Brain microvascular endothelial cell (primary cell): ENCODE results near the gene RASSF3.

Source experiments
- DNase-seq: peaks from one replicate; pipeline ENCODE4 v3.0.0-alpha.2; 2020
- H3K27ac ChIP-seq: fragments of 250-450 bp; sonication (Bioruptor Pico); 2 replicates; pipeline ENCODE4 v1.5.1; 2020; ENCODE audit warnings: mild to moderate bottlenecking, moderate library complexity
- H3K27me3 ChIP-seq: fragments of 250-450 bp; sonication (Bioruptor Pico); replicated peaks from 2 replicates; pipeline ENCODE4 v1.5.1; 2020; ENCODE audit warnings: mild to moderate bottlenecking
- H3K36me3 ChIP-seq: fragments of 250-450 bp; sonication (Bioruptor Pico); replicated peaks from 2 replicates; pipeline ENCODE4 v1.5.1; 2020; ENCODE audit warnings: mild to moderate bottlenecking
- H3K4me3 ChIP-seq: 2 replicates; pipeline ENCODE4 v1.5.1; 2011; ENCODE audit warnings: low read depth, mild to moderate bottlenecking, control low read depth, low read length, moderate library complexity
- in situ Hi-C: cut with HindIII; loops from 2 replicates; pipeline ENCODE4 v1.10.0; 2017; ENCODE audit warnings: low sequenced_read_pairs, low pct_ligation_motif_present
- TF ChIP-seq, protein P1 (sequence below): IDR thresholded peaks from 2 replicates; pipeline ENCODE4 v1.5.1; 2011; ENCODE audit warnings: low read depth, mild to moderate bottlenecking, moderate library complexity, low read length, control low read depth, inconsistent platforms; ENCODE audit errors: missing control alignments

Gene RASSF3

DNA sequence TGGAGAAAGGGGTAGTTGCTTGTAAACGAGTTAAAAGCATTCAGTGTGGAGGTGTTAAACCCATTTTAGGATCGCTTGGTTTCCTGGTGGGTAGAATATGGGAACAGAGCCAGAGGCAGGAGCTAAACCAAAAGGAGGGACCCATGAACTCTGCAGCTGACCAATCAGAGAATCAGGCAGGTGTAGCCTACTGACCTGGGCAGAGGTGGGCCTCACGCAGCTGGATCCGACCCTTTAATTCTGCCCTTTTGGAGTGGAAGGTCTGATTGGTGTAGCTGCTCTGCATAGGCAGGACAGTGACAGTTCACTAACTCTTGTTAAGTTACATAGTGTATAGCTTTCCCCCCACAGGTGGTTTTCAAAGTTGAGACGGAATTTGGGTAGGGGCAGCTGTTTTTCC is 85.3 kb downstream of the RASSF3 start:
- TF ChIP-seq, protein P1, sequence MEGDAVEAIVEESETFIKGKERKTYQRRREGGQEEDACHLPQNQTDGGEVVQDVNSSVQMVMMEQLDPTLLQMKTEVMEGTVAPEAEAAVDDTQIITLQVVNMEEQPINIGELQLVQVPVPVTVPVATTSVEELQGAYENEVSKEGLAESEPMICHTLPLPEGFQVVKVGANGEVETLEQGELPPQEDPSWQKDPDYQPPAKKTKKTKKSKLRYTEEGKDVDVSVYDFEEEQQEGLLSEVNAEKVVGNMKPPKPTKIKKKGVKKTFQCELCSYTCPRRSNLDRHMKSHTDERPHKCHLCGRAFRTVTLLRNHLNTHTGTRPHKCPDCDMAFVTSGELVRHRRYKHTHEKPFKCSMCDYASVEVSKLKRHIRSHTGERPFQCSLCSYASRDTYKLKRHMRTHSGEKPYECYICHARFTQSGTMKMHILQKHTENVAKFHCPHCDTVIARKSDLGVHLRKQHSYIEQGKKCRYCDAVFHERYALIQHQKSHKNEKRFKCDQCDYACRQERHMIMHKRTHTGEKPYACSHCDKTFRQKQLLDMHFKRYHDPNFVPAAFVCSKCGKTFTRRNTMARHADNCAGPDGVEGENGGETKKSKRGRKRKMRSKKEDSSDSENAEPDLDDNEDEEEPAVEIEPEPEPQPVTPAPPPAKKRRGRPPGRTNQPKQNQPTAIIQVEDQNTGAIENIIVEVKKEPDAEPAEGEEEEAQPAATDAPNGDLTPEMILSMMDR: no peak
- H3K27me3 ChIP-seq: no peaks in the 10 kb centered on the region
- no peak overlapping the region for H3K27ac ChIP-seq
- H3K36me3 ChIP-seq: peaks cover 6% of the 10 kb centered on the region
- H3K4me3 ChIP-seq: no peak overlapping the region
- no peak for DNase-seq
- in situ Hi-C loops: no loop called here

DNA sequence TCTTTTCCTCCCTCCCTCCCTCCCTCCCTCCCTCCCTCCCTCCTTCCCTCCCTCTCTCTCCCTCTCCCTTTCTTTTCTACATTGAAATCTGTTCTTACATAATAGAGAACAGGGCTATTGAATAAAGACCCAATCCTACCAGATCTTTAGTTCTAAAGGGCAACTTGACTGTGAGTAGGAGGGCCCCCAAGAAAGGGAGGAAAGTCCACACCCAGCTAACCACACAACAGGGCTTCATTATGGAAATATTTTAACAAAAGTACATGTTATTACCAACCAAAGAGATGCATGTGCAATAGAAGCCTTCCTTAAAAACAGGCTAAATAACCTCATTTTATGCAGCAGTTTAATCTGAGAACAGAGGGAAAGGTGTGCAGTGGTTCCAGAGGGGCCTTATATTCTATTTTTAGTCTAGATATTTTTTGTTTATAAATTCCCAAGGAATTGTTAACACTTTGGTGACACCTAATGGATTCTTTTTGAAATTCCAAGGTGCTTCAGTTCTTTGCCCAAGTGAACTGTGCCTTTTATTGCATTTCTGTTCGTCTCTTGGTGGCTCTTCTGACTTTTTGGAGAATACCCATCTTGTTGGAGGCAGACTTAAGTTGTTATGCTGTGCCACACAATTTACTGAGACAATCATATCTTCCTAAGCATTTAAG is 85.9 kb downstream of the RASSF3 start:
- no peaks in the 10 kb centered on the region for H3K27me3 ChIP-seq
- TF ChIP-seq, protein P1: peak; percentile 34
- no peak for DNase-seq
- in situ Hi-C loops: no loop called here
- H3K4me3 ChIP-seq: no peak overlapping the region
- peaks cover 6% of the 10 kb centered on the region for H3K36me3 ChIP-seq
- H3K27ac ChIP-seq: no peak overlapping the region

DNA sequence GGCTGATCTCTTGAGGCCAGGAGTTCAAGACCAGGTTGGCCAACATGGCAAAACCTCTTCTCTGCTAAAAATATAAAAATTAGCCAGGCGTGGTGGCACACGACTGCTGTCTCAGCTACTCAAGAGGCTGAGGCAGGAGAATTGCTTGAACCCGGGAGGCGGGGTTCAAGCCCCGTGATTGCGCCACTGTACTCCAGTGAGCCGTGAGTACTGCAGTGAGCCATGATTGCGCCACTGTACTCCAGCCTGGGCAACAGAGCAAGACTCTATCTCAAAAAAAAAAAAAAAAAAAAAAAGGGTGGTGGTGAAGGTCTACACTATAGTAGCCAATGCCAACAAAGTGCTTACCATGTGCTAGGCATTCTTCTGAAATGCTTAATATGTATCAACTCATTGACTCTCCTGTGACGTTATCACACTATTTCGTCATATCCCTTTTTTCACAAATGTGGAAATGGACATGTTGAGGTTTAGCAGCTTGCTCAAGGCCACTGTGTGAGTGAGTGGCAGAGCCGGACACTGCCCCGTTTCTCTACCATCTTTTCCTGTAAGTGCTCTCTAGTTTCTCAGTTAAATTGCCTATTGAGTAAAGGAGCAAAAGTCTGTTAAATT is 89.3 kb downstream of the RASSF3 start:
- no peak for DNase-seq
- Histone ChIP-seq H3K27me3 (no peaks in the 10 kb centered on the region), H3K36me3 (peaks cover 6% of the 10 kb centered on the region), H3K4me3 (no peak overlapping the region), H3K27ac (no peak overlapping the region)
- in situ Hi-C loops: no loop called here
- TF ChIP-seq, protein P1: no peak

DNA sequence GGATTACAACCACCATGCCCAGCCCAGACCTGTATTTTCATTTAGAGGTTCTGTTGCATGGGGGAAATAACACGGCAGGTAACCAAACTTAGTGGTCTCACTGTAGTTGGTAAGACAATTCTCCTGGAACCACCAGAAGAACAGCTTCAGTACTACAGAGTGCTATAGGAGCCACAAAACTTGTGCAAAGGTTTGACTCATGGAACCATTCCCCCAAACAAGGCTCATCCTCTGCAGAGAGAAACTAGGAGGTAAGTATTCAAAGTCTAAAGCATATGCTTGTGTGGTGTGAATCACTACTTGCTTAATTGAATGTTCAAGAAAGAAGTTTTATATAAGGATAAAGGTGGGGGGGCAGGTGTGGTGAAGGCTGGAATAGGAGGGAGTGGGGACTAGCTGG is 90.2 kb downstream of the RASSF3 start:
- Histone ChIP-seq H3K36me3 (peaks cover 1% of the 10 kb centered on the region), H3K4me3 (no peak overlapping the region), H3K27me3 (no peaks in the 10 kb centered on the region), H3K27ac (no peak overlapping the region)
- in situ Hi-C loops: no loop called here
- no peak for DNase-seq
- TF ChIP-seq, protein P1: no peak

DNA sequence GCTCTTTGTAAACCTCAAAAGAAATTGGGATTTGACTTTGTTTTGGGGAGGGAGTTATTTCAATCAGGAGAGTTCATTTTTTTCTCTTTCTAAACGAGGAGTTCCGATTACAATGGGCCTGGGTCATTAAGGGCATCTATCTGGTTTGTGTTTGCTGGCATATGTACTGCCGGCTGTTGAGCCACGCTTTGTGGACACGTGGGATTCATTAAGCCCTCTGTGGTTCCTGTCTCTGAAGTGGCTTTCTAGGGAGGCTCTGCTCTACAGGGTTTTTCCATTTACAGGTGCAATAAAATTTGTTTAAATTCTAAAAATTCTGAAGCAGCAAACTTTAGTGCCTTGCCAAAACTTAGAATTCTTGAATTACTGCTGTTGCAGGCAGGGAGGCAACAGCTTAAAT is 91.0 kb downstream of the RASSF3 start:
- no peak overlapping the region for H3K4me3 ChIP-seq
- TF ChIP-seq, protein P1: no peak

More for the DNA sequence above, 91.0 kb downstream of the RASSF3 start:
- Histone ChIP-seq H3K27ac (no peak overlapping the region), H3K27me3 (no peaks in the 10 kb centered on the region), H3K36me3 (no peaks in the 10 kb centered on the region)
- in situ Hi-C loops: no loop called here
- no peak for DNase-seq
